GM19455 (cell line): Measurements from ENCODE around the gene DPYSL4.

Experiments used
- ATAC-seq: cut with Tn5 transposase; IDR thresholded peaks from one replicate; pipeline ENCODE4 v1.9.1; 2021; ENCODE audit not compliant: unreplicated experiment

The DPYSL4 gene

DNA sequence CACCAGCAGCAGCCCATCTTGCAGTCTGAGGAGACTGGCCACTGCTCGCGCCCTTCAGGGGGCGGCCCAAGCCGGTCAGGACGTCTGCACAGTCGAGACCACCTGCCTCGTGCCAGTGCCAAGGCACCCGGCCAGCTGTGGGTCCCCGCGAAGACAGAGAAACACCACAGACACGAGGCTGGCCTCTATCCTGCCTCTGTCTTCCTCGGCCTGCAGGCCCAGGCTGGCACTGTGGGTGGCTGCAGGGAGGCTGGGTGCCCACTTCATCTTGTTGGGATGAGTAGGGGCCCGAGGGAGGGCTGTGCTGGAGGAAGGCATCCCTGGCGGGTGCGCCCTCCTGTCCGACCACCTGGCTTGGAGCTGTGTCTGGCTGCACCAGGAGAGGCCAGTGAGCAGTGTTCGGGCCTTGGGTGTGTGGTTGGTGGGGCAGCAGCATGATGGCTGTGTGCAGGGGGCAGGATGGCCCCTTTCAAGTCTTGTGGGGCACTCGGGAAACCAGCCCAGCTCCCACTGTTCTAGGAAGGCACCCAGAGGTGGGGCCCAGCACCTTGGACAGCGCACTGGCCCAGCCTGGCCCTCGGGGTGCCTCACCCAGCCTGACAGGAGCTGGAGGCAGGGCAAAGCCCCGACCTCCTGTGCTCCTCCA, 7.3 kb downstream of the DPYSL4 start:
- no peak for ATAC-seq

DNA sequence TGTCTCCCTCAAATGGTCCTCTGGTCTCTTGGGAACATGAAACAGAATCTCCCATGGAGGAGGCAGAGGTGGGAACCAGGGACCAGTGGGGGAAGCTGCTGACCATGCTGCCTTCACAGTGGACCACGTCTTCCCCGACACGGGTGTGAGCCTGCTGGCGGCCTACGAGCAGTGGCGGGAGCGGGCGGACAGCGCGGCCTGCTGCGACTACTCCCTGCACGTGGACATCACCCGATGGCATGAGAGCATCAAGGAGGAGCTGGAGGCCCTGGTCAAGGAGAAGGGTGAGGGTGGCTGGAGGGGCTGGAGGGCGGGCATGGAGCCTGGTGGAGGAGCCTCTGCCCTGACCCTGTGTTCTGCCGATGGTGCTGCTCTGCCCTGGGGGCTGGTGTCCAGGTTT, 8.0 kb downstream of the DPYSL4 start:
- no peak for ATAC-seq

DNA sequence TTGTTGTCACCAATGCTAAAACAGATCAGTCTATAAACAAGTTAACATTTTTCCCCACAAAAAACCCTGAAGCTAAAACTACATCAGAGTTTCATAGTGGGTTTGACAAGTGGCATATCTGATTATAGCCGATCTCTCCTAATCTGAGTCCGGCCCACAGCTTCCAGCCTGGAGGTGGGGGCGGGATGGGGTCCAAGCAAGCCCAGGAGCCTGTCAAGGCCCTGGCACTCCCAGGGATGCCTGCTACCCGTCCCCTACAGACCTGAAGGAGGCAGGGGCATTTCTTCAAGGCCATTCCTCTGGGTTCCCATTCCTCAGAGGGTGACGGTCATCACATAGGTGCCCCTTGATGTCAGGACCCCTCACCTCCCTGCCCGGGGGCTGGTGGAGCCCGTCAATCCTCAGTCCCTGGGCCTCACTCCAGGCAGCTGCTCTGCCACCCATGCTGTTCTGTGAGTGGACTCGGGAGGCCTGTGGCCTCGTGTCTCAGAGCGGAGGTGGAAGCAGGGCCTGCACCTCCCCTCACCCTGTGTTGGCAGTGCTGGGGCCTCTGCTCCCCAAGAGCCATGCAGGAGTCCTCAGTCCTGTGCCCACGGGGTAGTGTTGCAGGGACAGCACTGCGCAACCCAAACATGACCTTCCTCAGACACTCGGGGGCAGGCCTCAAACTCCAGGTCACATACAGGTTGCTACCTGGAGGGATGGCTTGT, 8.8 kb downstream of the DPYSL4 start:
- no peak for ATAC-seq

DNA sequence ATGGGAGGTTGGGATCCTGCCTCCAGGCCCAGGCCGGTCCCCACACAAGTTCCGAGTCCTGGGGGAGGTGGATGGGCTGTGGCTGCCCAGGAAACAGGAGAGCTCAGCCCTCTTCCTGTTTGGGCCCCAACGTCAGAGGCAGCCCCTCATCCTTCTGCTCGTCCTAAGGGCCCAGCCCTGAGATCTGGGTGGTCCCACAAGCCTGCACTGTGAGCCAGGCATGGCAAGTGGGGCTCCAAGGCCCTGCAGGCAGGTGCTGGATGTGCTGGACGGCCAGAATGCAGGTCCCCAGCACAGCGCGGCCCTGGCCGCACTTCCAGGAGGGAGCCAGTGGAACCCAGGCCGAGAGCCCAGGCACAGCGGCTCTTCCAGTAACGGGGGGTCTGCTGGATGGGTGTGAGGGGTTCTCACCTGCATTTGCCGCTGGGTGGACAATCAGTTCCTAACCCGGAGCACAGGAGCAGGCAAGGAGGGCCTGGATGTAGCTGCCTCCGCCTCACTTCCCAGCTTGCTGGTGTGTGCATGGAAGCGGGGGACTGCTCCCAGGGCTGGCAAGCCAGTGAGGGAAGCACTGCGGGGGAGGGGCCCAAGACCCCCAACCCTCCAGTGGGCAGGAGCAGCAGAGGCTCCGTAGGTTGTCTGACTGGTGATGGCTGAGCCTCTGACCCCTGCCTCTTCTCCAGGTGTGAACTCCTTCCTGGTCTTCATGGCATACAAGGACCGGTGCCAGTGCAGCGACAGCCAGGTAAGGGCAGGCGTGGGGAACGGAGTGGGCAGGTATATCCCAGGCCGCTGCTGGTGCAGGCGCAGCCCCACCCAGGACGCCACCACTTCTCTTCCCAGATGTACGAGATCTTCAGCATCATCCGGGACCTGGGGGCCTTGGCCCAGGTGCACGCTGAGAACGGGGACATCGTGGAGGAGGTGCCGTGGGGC, 9.7 kb downstream of the DPYSL4 start:
- no peak for ATAC-seq

DNA sequence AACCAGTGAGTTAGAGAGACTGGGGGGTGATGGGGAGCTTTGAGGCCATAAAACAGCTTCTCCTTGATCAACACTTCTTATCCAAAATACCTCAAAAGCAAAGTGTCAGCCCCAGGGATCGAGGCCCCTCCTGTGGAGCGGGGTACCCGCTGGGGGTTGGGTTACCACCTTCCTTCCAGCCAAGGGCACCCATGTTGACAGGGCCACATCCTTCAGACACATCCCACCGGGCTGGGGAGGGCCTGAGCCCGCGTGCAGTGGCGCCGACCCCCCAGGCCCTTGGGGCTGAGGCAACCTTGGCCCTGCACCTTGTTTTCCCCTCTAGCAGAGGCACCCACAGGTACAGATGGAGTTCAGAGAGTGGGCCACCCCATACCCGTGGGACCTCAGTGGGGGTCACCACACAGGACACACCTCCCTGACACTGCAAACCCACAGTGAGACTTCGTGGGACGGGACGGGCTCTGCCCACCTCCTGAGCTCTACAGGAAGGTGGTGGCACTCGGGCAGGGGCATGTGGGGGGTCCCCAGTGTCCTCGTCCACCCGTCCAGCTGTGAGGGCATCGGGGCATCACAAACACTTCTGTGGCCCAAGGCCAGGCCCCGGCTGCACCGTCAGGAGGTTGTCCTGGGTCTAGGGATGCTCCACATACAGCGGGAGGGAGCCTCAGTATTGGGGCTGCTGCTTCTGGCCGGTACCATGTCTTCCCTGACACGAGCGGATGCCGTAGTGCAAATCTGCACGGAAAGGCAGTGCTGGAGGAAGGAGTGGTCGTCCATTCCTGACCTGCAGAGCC, 10.7 kb downstream of the DPYSL4 start:
- no peak for ATAC-seq

DNA sequence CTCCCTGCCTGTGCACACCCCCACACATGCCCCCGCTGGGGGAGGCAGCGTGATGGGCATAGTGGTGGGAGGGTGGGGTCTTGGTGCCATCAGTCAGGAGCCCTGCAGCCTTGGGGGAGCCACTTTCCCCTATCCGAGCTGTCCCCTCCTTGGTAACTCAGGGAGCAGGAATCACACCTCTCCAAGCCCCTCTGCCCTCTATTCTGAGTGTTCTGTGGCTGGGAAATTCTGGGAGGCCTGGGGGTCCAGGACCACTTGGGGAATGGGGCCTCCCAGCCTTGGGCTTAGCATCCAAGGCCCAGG, 11.3 kb downstream of the DPYSL4 start:
- no peak for ATAC-seq

DNA sequence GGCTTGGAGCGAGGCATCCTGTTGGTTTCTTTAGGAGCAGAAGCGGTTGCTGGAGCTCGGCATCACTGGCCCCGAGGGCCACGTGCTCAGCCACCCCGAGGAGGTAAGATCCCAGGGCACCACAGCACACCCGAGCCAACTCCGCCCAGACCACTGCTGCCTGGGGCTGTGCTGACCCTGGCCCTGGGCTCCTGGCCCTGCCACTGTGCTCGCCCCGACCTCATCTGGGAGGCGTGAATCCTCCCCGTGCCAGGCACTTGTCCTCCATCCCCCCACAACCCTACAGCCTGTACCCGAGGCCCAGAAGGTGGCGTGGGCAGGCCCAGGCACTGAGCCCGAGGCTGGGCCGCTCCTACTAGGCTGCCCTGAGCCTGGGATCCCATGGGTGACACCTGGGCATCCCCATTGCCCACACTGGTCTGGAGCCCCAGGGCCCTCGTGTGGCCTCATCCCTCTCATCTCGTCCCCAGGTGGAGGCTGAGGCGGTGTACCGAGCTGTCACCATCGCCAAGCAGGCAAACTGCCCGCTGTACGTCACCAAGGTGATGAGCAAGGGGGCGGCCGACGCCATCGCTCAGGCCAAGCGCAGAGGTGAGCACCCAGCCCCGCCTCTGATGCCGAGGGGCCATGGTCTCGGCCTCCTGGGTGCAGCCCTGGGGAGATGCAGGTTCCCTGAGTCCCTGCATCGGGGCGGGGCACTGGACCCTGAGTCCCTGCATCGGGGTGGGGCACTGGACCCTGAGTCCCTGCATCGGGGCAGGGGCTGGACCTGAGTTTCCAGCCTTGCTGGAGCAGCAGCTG, 11.8 kb downstream of the DPYSL4 start:
- no peak for ATAC-seq

DNA sequence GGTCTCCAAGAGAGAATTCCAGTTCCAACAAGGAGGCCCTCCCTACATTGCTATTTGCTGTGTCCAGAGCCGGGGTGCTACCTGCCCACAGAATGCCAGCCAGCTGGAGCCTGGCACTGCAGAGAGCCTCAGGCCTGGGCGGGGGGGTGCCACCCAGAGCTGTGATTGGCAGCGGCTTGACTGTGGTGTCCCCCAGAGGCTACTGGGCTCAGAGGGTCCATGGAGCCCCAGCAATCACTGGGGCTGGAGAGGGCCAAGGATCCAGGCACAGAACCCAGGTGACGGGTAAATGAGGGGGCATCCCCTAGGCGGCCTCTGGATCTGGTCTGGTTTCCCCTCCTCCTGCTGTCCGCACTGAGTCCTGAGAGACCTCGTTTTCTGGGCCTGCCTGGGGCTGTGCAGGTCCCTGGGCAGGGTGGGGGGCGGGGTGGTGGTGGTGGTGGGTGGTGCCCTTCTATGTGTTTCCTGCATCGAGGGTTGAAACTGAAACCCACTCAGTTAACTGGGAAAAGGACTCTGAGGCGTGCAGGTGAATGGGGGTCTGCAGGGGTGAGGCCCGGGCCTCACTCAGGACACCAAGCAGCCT, 12.6 kb downstream of the DPYSL4 start:
- ATAC-seq, result no peak

DNA sequence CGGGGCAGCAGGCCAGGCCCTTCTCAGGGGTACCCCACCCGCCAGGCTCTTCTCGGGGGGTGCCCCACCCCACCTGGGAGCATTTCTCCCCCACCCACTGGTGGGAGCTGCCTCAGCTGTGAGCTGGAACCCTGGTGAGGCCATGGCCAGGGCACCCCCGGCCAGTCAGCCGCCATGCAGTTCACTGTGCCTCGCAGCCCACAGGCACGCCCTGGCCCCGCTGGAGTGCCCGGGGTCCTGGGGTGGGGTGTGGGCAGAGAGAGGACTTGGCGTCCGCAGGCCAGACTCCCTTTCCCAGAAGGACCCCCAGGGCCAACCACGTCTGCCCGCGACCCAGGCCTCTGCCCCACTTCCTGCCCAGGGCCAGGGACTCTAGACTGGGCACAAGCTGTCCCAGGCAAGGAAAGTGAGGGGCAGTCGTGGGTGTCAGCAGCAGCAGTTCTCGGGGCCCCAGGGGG, 13.1 kb downstream of the DPYSL4 start:
- no peak for ATAC-seq

DNA sequence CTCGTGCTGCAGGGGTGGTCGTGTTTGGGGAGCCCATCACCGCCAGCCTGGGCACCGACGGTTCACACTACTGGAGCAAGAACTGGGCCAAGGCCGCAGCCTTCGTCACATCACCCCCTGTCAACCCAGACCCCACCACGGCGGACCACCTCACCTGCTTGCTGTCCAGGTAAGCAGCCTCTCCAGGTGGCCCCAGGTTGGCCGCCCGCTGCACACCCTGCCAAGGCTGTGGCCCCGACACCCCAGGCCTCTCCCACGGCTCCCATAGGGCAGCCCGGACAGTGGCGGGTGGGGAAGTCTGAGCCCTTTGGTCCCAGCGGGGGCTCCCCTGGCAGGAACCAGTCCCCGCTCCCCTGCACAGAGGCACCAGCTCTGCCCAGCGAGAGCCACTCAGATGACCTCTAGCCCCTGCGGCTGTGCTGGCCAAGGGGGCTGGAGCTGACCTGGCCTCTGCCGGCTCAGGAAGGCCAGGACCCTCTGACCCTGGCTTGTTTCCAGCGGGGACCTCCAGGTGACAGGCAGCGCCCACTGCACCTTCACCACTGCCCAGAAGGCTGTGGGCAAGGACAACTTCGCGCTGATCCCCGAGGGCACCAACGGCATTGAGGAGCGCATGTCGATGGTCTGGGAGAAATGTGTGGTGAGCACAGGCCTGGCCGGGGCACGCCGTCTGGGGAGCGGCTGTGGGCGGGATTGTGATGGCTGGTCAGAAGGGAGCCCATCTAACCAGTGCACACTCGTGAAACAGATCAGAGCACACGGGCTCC, 13.8 kb downstream of the DPYSL4 start:
- no peak for ATAC-seq

DNA sequence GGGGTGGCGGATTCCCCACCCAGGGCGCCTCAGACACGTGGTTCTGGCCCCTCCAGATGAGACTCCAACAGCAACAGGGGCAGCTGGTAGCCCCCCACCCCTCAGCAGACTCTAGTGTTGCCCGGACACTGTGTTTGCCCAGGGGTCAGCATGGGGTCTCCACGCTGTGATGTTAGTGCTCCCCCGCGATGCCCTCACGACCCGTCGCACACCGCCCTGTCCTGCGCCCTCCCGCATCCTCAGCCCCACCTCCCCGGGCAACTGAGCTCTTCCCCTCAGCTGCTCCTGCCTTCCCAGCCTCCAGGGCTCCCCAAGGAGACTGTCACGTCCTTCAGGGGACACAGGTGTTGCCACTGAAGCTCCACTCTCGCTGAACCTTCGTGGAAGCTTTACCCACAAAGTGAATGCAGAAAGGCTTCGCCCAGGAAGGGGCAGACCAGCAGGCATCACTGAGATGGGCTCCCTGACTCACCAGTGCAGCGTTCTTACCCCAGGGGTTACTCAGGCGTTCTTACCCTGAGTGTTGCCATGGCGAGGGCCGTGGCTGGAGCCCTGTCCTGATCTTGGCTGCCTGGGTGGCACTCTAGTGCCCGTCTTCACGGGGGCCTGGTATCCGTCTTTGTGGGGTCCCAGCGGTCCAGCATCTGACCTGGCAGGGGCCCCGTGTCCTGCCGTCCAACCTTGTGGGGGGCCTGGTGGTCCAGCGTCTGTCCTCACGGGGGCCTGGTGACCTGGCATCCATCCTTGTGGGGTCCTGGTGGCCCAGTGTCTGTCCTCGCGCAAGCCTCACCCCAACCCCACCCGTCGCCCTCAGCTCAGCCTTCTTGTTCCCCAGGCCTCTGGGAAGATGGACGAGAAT, 14.6 kb downstream of the DPYSL4 start:
- no peak for ATAC-seq

DNA sequence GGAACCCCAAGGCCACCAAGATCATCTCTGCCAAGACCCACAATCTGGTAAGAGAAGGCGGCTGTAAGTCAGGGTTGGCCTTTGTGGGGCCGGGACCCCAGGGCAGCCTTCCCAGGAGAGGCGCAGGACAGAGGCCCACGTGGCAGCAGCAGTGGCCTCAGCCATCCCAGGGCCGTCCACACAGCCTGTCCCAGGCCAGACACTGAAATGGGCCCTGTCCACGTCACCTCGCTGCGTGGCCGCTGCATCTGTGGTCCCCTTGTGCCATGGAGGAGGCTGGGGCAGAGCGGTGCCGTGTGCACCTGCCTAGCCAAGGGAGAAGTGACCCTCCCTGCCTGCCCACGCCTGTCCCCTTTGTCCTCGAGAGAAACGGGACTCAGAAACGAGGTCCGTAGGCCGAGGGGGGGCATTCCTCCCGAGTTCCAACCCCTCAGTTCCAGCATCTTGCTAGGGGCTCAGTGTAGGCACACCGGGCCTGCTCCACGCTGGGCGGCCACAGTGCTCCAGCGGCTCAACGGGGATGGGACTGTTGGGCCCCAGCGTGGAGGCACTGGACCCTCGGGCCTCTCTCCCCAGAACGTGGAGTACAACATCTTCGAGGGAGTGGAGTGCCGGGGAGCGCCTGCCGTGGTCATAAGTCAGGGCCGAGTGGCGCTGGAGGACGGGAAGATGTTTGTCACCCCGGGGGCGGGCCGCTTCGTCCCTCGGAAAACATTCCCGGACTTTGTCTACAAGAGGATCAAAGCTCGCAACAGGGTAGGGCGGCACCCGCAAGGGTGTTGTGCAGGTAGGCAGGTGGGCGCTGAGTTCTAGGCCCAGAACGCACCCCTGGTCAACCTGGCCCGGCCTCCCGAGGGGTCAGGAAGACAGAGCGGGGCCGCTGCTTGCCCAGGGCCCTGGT, 15.6 kb downstream of the DPYSL4 start:
- ATAC-seq, result no peak

DNA sequence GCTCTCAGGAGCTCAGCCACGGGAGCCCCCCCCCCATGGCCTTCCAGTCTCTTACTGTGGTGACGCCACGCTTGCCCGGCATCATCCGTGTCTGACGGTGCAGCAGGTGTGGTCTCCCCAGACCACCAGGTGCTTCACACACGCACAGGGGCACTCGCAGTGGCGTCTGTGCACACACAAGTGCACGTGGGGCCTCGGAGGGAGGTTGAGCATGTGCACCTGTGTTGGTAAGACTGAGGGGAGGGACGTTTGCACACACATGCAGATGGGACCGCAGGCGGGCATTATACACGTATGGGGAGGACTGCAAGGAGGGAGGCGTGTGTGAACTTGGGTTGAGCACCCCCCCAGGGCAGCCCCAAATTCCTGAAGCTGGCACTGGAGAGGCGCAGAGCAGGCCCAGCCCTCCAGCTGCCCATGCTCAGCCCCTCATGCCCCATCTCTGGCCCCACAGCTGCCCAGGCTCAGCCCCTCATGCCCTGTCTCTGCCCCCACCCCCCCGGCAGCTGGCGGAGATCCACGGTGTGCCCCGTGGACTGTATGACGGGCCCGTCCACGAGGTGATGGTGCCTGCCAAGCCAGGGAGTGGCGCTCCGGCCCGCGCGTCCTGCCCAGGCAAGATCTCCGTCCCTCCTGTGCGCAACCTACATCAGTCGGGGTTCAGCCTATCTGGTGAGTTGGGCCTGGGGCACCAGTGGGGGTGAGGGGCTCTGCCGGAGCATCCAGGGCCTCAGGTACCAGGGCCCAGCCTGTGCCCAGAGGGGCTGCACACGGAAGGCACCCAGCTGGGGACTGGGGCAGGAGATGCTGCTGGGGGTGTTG, 16.7 kb downstream of the DPYSL4 start:
- ATAC-seq, result no peak

DNA sequence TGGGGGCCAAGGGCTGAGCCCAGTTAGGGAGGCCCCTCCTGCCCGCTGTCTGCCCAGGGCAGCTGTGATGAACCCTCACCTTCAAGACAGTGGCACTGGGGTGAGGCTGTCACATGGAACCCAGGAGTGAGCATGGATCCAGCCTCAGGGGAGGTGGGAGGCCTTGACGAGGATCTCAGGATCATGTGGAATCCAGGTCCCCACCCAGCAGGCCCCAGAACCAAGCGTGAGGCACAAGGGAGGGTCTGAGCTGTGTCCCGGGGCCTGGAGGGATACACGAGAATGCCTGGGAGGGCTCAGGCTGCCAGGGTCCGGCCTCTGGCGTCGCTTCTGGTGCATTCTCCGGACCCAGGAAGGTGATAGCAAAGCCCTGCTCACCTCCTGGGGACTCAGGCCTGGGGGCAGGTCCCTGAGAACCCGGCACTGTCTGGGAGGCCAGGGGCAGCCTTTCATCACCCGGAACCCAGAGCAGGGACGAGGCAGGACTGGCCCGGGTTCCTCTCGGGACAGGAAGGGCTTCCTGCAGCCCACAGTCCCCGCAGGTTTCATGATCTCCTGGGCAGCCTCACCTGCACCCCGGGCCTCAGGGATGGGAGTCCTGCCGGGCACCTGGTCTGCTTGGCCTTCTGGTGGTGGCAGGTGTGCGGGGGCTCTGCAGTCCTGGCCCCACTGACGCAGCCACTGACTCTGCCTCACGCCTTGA, 17.5 kb downstream of the DPYSL4 start:
- ATAC-seq, result no peak

DNA sequence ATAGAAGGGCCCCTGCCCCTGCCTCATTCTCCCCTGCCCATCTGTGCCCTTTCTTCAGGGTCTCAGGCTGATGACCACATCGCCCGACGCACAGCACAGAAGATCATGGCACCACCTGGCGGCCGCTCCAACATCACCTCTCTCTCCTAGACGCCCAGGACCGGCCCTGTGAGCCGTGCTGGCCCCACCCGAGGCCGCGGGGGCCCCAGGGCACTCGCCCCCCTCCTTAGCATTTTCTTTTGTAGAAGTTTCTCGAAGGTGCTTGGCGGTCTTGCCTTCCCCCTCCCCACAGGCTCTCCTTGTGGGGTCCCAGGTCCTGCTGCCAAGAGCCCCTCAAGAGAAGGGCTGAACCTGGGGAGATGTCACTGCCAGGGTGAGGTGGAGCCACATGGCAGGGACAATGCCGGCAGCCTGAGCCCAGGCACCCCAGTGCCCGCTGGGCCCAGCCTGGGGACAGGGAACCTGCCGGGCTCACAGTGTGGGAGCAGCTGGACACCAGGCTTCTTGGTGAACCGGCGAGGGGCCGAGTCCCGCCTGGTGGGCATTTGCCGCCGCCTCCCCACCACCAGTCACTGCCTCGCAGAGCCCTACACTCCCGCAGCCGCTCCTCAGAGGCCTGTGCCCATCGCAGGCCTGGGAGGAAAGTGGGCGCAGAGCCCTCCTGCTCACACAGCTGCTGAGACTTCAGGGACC, 18.2 kb downstream of the DPYSL4 start:
- ATAC-seq, result no peak
